ENCODE measurements around the gene TGFBR3. TPM values are rescaled to one million over a fixed set of nuclear protein-coding genes. Genes with fewer than 3 reads are reported as not detected.

Gene TGFBR3
- total and polyA plus RNA-seq, 8 donors, result 21.7 to 54.6 (median 45.1) TPM

GRCh38 chr1:91749788-91750231 lies 136.1 kb downstream of the TGFBR3 start:
- intact Hi-C loops (cut with DNase I), result no loop called here
- TF ChIP-seq, protein P1, sequence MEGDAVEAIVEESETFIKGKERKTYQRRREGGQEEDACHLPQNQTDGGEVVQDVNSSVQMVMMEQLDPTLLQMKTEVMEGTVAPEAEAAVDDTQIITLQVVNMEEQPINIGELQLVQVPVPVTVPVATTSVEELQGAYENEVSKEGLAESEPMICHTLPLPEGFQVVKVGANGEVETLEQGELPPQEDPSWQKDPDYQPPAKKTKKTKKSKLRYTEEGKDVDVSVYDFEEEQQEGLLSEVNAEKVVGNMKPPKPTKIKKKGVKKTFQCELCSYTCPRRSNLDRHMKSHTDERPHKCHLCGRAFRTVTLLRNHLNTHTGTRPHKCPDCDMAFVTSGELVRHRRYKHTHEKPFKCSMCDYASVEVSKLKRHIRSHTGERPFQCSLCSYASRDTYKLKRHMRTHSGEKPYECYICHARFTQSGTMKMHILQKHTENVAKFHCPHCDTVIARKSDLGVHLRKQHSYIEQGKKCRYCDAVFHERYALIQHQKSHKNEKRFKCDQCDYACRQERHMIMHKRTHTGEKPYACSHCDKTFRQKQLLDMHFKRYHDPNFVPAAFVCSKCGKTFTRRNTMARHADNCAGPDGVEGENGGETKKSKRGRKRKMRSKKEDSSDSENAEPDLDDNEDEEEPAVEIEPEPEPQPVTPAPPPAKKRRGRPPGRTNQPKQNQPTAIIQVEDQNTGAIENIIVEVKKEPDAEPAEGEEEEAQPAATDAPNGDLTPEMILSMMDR (IDR thresholded peaks at IDR 0.05), result no peak
- H3K36me3 ChIP-seq, result no peaks in the 10 kb centered on the region
- H3K27me3 ChIP-seq, result no peaks in the 10 kb centered on the region
- peaks cover 3 to 11% of the 10 kb centered on the region in 2 donors for H3K4me1 ChIP-seq
- H3K27ac ChIP-seq, result peak overlapping the region in 1 of 2 donors; percentile 23
- DNase-seq (no peak), ATAC-seq (no peak)
- no peak overlapping the region for H3K4me3 ChIP-seq
- no peaks in the 10 kb centered on the region for H3K9me3 ChIP-seq

- Histone ChIP-seq H3K4me3 (no peak overlapping the region), H3K27ac (no peak overlapping the region), H3K27me3 (no peaks in the 10 kb centered on the region), H3K4me1 (peaks cover 3 to 11% of the 10 kb centered on the region in 2 donors), H3K9me3 (no peaks in the 10 kb centered on the region), H3K36me3 (no peaks in the 10 kb centered on the region)
- ATAC-seq (no peak), DNase-seq (no peak)
- intact Hi-C loops (cut with DNase I), result no loop called here
- TF ChIP-seq, protein P1 (IDR thresholded peaks at IDR 0.05), result no peak
These were observed 138.3 kb downstream of the TGFBR3 start for GRCh38 chr1:91747666-91748065.

GRCh38 chr1:91746728-91747338 lies 139.1 kb downstream of the TGFBR3 start:
- DNase-seq (no peak), ATAC-seq (no peak)
- Histone ChIP-seq H3K36me3 (no peaks in the 10 kb centered on the region), H3K27me3 (no peaks in the 10 kb centered on the region), H3K27ac (no peak overlapping the region), H3K4me3 (no peak overlapping the region), H3K4me1 (peaks cover 3 to 11% of the 10 kb centered on the region in 2 donors), H3K9me3 (no peaks in the 10 kb centered on the region)
- intact Hi-C loops (cut with DNase I), result no loop called here
- TF ChIP-seq, protein P1 (IDR thresholded peaks at IDR 0.05), result no peak

DNA sequence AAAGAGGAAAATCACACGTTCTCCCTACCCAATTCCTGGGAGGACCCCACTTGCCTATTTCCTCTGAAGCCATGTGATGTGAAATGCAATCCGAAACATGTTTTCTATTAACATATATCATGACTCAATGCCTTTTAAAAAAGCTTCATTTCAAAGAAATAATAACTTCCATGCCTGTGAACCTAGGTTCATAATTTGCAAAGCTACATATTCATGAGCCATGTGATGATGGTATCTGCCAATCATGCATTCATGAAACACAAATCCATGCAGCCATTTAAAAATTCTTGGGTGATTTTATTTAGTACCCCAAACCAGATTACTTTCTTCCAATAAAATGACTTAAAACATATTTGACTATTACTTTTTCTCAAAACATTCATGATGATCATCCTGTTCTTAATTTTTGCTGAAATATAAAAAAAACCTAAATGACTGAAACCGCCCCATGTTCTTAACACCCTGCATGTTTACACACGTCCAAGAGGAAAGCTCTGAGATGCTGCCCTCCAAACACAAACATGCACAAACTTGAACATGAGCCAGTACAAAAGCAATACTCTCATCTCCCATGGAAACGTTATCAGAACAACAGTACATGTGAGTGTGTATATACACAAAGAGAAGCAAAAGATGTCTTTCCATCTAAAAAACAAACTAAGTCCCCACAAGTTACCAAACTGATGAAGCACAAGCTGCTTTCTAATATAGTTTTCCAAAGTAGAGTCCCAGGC lies 140.1 kb downstream of the TGFBR3 start:
- TF ChIP-seq, protein P1 (IDR thresholded peaks at IDR 0.05), result no peak
- H3K4me1 ChIP-seq, result peaks cover 3 to 4% of the 10 kb centered on the region in 2 donors
- no peak overlapping the region for H3K4me3 ChIP-seq
- peak in 1 of 4 donors; percentile 70 for DNase-seq
- no peaks in the 10 kb centered on the region for H3K9me3 ChIP-seq
- H3K27me3 ChIP-seq, result no peaks in the 10 kb centered on the region
- intact Hi-C loops (cut with DNase I), result no loop called here
- ATAC-seq, result no peak
- H3K27ac ChIP-seq, result peak overlapping the region in 1 of 2 donors; percentile 33
- H3K36me3 ChIP-seq, result no peaks in the 10 kb centered on the region

DNA sequence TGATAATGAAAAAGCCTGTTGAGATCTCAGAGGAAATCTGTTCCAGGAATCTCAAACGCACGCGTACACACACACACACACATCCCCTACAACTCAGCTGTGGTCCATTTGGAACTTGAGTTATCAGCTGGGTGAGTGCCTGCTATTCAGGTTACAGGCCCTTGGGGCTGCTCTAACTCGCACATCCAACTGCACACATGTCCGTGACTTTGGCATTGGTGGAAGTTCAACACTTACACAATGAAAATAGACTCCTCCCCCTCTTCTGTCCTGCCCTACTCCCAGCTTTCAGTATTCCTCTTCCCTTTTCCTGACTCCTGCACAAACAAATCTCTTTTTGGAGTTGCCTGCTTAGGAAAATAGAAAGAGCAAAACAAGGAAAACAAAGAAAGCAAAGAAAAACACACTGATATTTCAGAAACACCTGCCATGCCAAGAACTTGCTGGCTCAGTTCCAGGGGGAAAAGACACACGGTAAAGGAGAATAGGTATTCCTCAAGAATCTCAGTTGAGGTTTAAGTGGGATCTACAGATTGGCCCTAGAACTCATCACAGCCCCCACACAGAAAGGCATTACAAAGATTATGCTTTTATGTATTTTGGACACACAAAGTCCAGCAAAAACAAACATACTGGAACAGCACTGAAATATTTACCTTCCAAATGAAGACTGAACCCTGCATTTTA lies 140.9 kb downstream of the TGFBR3 start:
- Histone ChIP-seq H3K36me3 (no peaks in the 10 kb centered on the region), H3K4me1 (peaks cover 3 to 4% of the 10 kb centered on the region in 2 donors), H3K4me3 (no peak overlapping the region), H3K27ac (peak overlapping the region; percentile 19 to 33), H3K27me3 (no peaks in the 10 kb centered on the region), H3K9me3 (no peaks in the 10 kb centered on the region)
- peak in 1 of 4 donors; percentile 62 for DNase-seq
- TF ChIP-seq, protein P1 (IDR thresholded peaks at IDR 0.05), result no peak
- intact Hi-C loops (cut with DNase I), result no loop called here
- ATAC-seq, result peak; percentile 63

Measured in left lung (tissue), 10 donors.